GM19463 (cell line): Measurements from ENCODE around the gene NPTX1.

ENCODE experiments used
- ATAC-seq: cut with Tn5 transposase; IDR thresholded peaks from one replicate; pipeline ENCODE4 v1.9.1; 2021; ENCODE audit warnings: mild to moderate bottlenecking, moderate library complexity; ENCODE audit not compliant: unreplicated experiment

The NPTX1 gene

GRCh38 chr17:80463784-80464400 is 12.5 kb downstream of the NPTX1 start:
- ATAC-seq: no peak

GRCh38 chr17:80461528-80462160 is 14.8 kb downstream of the NPTX1 start:
- no peak for ATAC-seq

- no peak for ATAC-seq
These were observed 16.0 kb downstream of the NPTX1 start for GRCh38 chr17:80460429-80460834.

- ATAC-seq: no peak
These were observed 17.2 kb downstream of the NPTX1 start for GRCh38 chr17:80459234-80459633.

- ATAC-seq: no peak
These were observed 18.4 kb downstream of the NPTX1 start for GRCh38 chr17:80458016-80458415.

- no peak for ATAC-seq
These were observed 19.1 kb downstream of the NPTX1 start for GRCh38 chr17:80457236-80457856.

- no peak for ATAC-seq
These were observed 19.8 kb downstream of the NPTX1 start for GRCh38 chr17:80456465-80457235.

- ATAC-seq: no peak
These were observed 20.6 kb downstream of the NPTX1 start for GRCh38 chr17:80455784-80456183.

GRCh38 chr17:80455336-80455710 is 21.1 kb downstream of the NPTX1 start:
- ATAC-seq: peak; percentile 28

GRCh38 chr17:80454557-80455335 is 21.7 kb downstream of the NPTX1 start:
- ATAC-seq: peak; percentile 90

- ATAC-seq: peak; percentile 13
These were observed 22.3 kb downstream of the NPTX1 start for GRCh38 chr17:80453998-80454556.

GRCh38 chr17:80453126-80453997 is 23.0 kb downstream of the NPTX1 start:
- no peak for ATAC-seq

GRCh38 chr17:80452173-80452915 is 24.1 kb downstream of the NPTX1 start:
- no peak for ATAC-seq

- no peak for ATAC-seq
These were observed 25.2 kb downstream of the NPTX1 start for GRCh38 chr17:80451104-80451775.

GRCh38 chr17:80449930-80450576 is 26.4 kb downstream of the NPTX1 start:
- no peak for ATAC-seq

- ATAC-seq: no peak
These were observed 27.0 kb downstream of the NPTX1 start for GRCh38 chr17:80449194-80449929.

GRCh38 chr17:80447790-80448189 is 28.6 kb downstream of the NPTX1 start:
- ATAC-seq: no peak
